ENCODE measurements around the gene GOSR1. TPM values are rescaled to one million over a fixed set of nuclear protein-coding genes. Genes with fewer than 3 reads are reported as not detected.
A peak's percentile ranks its signal among the peaks of the same experiment; 100 is the strongest.
"Not testable (repeated sequence)": the region's sequence is repeated elsewhere in the genome, so short reads cannot be mapped to it uniquely, and the experiment has no call there.

Gene GOSR1
- 10 to 100 TPM; 36.6 to 52.6 (median 51.1) TPM for polyA plus RNA-seq (ENCODE audit: insufficient read depth in 1 of 5, insufficient read length in 5 of 5, low replicate concordance in 1 of 5)
- long read RNA-seq, donor 1, full-length matches to known transcripts = 21 of 21 reads
- long read RNA-seq, donor 1, partial matches to known transcripts = 0 of 21 reads
- long read RNA-seq, donor 1, other reads (novel, unspliced or antisense) = 0 of 21 reads
- long read RNA-seq, donor 2, full-length matches to known transcripts = 11 of 11 reads
- long read RNA-seq, donor 2, partial matches to known transcripts = 0 of 11 reads
- long read RNA-seq, donor 2, other reads (novel, unspliced or antisense) = 0 of 11 reads
- long read RNA-seq, donor 3, full-length matches to known transcripts = 18 of 18 reads
- long read RNA-seq, donor 3, partial matches to known transcripts = 0 of 18 reads
- long read RNA-seq, donor 3, other reads (novel, unspliced or antisense) = 0 of 18 reads
- long read RNA-seq, donor 4, full-length matches to known transcripts = 10 of 10 reads
- long read RNA-seq, donor 4, partial matches to known transcripts = 0 of 10 reads
- long read RNA-seq, donor 4, other reads (novel, unspliced or antisense) = 0 of 10 reads
- long read RNA-seq, donor 5, full-length matches to known transcripts = 25 of 49 reads
- long read RNA-seq, donor 5, partial matches to known transcripts = 24 of 49 reads
- long read RNA-seq, donor 5, other reads (novel, unspliced or antisense) = 0 of 49 reads
- long read RNA-seq, donor 6, full-length matches to known transcripts = 33 of 33 reads
- long read RNA-seq, donor 6, partial matches to known transcripts = 0 of 33 reads
- long read RNA-seq, donor 6, other reads (novel, unspliced or antisense) = 0 of 33 reads
- long read RNA-seq, donor 7, full-length matches to known transcripts = 20 of 20 reads
- long read RNA-seq, donor 7, partial matches to known transcripts = 0 of 20 reads
- long read RNA-seq, donor 7, other reads (novel, unspliced or antisense) = 0 of 20 reads
- long read RNA-seq, donor 8, transcript GOSR1-204 (9 exons, 1,231 nt) = major isoform, 6 of 13 reads
- long read RNA-seq, donor 8, partial matches to known transcripts = 7 of 13 reads
- long read RNA-seq, donor 8, other reads (novel, unspliced or antisense) = 0 of 13 reads

DNA sequence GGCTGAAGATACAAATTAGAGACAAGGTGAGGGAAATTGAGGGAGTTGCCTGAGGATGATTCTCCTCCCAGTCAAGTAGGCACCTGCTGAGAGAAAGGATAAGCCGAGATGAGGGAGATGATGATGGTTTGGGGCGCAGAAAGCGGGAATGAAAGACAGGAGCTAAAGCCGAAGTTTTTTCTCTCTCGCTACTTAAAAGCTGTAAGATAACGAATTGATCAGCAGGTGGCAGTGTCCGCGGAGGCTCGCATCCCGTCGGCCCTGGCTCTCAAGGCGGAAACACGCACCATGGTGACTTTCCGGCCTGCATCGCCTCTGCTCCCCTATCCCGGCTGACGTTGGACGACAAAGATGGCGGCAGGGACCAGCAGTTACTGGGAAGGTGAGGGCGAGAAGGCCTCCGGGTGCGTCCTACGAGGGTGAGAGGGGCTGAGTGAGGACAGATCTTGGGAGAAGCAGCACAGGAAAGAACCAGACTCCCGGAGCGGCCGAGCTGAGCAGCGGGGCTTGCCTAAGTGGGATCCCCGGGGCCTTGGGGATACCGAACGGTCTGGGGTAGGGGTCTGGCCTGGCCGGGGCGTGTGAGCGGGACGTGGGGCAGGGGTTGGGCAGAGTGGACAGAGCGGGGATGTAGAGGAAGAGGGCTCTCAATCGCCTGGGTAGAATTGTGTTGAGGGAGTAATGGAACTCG, at the start of gene GOSR1:
Gene GOSR1, plus strand, starts transcription at position 326 of the 691 bp plus-strand sequence. Its CDS starts 26 bp downstream, at position 352.
- DNase-seq = peak; percentile 90 to 94

DNA sequence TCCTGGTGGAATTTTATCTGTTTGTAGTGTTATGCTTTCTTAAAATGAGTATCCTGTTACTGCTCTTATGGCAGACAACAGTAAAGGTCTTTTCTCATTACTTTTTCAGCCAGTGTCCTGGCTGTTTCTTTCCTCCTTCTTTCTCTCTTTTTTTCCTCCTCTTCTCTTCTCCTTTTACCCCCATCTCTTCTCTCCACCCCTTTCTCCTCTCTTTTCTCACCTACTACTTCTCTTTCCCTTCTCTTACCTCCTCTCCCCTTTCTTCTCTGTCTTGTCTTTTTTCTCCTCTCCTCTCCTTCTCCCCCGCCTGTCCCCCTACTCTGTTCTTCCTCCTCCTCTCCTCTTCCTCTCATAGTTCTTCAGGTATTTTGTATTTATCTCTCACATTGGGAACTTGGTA, 49.6 kb upstream of the GOSR1 start:
- no peak for DNase-seq

DNA sequence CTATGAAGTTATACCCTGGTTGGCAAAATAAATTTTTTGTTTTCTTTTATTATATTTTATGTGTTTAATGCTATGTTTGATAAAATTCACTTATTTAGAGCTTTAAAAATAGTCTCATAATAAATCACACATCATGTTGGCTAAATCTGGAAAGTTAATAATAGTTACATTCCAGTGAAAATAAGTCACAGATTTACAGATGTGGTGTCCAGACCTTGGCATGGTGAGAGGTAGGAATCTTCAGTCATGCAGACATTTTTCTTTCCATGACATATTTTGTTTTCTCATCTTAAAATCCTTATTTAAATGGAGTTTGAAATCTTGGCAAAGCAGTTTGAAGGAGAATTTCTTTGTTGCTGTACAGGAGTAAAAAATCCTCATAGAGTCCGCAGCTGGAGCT, 48.1 kb upstream of the GOSR1 start:
- DNase-seq = no peak

DNA sequence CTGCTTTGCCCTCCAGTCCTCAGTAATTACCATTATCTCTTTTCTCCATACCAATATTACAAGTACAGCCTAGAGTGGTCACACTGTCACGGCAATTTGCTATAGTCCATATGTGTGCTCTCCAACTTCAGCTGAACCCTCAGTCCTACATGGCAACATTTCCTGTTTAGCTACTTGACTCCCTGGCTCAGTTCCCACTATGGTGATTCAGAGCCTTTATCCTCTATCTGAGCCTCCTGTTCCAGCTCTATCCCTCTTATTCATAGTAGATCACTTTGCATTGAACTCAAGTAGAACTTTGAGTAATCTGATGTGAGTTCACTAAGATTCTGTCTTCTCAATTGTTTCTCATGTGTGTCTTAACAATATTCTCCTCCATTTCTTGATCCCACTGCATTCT, 43.7 kb upstream of the GOSR1 start:
- no peak for DNase-seq

DNA sequence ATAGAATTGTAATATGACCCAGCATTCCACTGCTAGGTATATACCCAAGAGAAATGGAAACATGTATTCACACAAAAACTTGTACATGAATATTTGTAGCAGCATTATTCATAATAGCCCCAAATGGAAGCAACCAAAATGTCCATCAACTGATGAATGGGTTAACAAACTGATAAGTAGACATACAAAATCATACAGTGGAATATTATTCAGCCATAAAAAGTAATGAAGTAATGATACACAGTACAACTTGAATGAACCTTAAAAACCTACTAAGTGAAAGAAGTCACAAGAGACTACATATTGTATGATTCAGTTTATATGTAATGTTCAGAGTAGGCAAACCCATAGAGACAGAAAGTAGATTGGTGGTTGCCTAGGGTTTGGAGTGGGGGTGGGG, 40.5 kb upstream of the GOSR1 start:
- DNase-seq = no peak

DNA sequence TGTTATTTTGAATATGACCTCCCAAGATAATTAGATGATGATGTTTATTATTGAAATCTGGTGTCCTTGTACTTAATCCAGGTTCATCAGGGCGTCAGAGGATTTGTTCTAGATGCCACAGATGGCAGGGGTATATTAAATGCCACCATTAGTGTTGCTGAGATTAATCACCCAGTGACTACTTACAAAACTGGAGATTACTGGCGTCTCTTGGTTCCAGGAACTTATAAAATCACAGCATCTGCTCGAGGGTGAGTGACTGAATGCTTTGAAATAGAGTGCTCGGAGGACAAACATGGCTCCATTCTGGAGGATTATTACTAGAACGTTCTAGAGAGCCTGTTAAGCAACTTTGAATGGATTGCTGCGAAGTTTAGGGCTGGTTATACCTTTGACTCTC, 33.5 kb upstream of the GOSR1 start:
- DNase-seq = no peak

DNA sequence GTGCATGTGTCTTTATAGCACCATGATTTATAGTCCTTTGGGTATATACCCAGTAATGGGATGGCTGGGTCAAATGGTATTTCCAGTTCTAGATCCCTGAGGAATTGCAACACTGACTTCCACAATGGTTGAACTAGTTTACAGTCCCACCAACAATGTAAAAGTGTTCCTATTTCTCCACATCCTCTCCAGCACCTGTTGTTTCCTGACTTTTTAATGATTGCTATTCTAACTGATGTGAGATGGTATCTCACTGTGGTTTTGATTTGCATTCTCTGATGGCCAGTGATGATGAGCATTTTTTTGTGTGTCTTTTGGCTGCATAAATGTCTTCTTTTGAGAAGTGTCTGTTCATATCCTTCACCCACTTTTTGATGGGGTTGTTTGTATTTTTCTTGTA, 30.6 kb upstream of the GOSR1 start:
- not testable (repeated sequence) for DNase-seq

DNA sequence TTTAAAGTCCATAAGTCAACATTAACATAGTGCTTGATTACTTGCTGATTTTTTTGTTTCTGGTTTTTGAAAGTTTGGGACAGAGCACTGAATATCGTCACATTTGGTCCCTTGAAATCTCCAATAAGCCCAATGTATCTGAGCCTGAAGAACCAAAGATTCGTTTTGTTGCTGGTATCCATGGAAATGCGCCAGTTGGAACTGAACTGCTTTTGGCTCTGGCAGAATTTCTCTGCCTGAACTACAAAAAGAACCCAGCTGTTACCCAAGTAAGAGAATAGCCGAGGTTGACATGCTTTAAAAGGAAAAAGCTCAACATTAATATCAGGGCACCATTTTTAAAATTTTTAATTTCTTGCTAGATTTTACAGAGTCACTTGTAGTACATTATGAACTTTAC, 27.7 kb upstream of the GOSR1 start:
- peak; percentile 64 to 74 for DNase-seq

DNA sequence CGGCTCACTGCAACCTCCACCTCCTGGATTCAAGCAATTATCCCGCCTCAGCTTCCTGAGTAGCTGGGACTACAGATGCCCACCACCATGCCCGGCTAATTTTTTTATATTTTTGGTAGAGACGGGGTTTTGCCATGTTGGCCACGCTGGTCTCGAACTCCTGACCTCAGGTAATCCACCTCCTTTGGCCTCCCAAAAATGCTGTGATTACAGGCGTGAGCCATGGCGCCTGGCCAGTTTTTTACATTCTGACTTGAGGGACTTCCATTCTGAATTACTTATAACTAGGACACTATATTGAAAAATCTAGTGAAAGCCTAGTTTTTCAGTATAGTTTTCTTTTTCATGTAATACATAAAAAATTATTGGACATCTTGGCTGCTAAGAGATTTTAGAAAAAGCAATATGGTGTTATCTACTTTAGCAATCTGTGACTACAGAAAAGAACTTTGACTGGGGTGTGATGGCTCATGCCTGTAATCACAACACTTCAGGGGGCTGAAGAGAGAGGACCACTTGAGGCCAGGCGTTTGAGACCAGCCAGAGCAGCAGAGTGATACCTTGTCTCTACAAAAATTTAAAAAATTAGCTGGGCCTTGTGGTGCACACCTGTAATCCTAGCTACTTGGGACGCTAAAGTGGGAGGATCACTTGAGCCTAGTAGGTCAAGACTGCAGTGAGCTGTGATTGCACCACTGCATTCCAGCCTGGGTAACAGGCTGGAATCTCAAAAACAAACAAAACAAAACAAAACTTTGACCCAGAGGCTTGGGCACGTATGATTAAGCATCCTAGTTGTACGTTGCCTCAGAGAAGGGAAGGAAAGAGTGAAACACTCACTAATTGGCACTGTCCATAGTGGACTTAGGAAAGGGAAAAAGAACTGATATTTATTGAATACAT, 26.8 kb upstream of the GOSR1 start:
- DNase-seq = no peak

DNA sequence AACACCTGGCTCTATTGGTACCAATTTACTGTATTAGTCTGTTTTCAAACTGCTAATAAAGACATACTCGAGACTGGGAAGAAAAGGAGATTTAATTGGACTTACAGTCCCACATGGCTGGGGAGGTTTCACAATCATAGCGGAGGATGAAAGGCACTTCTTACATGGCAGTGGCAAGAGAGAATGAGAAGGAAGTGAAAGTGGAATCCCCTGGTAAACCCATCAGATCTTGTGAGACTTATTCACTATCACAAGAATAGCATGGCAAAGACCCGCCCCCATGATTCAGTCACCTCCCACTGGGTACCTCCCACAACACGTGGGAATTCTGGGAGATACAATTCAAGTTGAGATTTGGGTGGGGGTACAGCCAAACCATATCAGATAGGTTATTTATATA, 22.6 kb upstream of the GOSR1 start:
- no peak for DNase-seq

DNA sequence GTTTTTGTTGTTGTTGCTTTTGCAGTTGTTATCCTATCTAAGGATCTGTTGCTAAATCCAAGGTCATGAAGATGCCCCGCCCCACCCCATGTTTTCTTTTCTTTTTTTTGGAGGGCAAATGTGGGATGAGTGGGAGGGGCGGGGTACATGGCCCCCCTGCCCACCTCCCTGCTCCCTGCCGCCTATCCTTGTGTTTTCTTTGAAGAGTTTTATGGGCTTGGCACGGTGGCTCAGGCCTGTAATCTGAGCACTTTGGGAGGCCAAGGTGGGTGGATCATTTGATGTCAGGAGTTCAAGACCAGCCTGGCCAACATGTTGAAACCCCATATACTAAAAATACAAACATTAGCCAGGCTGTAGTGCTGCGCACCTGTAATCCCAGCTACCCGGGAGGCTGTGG, 18.8 kb upstream of the GOSR1 start:
- DNase-seq = no peak

DNA sequence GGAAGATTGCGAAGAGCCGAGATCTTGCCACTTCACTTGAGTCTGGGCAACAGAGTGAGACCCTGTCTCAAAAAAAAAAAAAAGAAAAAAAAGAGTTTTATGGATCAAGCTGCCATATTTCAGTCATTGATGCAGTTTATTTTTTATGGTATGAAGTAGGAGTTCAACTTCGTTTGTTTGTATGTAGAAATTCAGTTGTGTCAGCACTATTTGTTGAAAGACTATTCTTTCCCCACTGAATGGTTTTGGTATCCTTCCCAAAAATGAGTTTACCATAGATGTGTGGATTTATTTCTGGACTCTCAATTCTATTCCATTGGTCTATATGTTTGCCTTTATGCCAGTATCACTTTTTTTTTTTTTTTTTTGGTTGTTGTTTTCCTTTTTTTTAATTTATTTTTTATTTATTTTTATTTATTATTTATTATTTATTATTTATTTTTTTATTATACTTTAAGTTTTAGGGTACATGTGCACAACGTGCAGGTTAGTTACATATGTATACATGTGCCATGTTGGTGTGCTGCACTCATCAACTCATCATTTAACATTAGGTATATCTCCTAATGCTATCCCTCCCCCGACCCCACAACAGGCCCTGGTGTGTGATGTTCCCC, 18.3 kb upstream of the GOSR1 start:
- not testable (repeated sequence) for DNase-seq

DNA sequence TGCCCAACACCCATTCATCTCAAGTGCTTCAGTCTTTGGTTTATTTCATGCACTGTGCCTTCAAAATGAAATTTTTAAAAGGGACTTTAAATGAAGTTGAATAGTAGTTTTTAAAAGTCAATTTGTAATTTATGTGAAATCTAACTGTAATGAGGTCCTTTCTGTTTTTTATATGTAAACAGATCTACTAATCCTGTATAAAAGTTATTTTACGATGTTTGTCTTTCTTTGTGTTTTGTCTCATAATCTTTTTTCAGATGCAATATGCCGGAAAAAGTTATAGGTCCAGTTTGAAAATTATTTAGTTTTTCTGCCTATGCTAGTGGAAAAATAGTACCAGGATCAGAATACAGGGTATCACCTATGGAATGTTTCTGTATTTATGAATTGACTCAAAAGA, 8.7 kb upstream of the GOSR1 start:
- DNase-seq = no peak

DNA sequence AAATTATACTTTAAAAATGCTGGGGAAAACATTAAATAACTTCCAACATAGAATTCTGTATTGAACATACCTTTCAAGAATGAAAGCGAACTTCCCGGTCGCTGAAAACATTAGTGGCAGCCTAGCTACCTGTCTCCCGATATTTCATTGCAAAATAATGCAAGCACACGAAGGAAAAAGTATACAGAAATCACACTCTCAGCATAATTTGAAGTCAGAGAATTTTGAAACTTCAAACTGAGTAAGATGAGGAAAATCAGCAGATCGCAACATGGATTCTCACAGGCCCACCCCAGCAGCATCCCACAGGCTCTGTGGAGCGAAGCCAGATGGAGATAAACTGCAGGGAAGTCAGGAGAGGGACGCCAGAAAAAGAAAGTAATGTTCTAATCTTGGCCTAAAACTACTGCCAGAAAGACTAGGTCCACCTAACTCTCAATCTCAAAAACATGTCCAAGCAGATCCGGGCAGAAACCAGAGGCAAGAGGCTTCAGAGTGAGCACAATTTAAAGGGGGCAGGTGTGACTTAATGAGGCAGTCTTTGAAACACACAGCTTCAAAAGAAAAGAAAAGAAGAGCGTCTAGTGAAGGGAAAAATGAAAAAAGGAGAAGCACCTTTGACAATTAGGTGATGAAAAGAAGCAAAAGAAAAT, 4.8 kb upstream of the GOSR1 start:
- no peak for DNase-seq

DNA sequence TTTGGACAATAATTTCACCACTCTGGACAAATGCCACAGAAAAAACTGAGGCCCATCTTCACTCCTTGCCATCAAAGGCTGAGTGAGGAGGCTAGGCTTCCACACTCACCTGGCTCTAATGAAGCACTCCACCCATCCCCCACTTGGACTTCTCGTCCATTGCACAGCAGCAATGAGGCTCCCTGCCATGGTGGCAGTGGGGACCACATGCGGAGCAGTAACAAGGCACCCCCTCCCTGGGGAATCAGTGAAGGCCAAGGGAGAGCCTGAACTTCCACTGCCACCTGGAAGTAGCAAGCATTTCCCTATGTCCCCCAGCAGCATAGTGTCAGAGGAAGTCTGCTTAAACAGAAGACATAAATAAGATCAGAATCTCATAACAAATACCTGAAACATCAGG, 2.0 kb upstream of the GOSR1 start:
- no peak for DNase-seq

DNA sequence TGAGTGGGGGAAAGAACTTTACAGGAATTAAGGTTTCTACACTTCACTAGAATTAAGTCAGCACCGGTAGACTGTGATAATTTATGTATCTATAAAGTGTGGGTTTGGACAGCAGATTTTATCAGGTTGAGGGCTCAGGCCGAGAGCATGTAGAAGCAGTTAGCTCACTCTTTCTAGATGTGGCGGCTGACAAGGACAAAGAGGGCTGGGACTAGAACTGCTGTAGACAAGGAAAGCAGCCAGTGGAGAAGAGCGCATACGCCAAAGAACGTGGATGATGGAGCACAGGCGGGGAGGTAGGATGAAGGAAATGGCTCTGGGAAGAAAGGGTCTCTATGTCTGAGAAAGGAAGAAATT, 504 bp upstream of the GOSR1 start:
- DNase-seq = no peak

DNA sequence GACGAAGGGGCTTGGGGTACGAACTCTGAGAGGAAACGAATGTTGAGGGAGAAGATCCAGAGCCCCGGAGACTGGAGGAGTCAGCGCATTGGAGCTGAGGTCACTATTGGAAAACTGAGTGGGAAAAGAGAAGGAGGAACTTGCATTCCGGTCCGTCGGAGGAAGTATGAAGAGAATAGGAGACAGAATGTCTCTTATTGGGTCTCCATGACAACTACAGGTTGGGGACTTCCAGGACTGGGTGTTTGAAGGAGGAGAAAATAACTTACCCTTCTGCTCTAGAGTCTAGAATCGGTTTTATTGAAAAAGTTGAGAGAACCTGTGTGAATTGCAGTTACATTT, 537 bp downstream of the GOSR1 start:
- no peak for DNase-seq

DNA sequence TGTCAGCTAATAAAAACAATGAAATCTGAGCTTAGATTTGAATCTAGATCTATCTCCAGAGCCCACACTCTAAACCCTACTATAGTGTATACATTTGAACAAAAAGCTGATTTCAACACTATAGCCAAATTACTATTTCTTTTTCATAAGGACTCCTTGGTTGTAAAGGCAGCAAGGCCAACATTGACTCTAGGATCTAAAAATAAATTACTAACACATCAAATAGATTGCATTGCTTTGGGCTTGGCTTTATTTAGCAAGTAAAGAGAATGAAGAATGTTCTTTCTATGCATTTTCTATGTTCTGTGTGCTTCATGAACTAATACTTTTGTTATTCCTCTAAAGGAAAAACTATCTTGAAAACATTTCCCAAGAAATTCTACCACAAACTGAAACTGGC, 5.3 kb downstream of the GOSR1 start:
- no peak for DNase-seq

DNA sequence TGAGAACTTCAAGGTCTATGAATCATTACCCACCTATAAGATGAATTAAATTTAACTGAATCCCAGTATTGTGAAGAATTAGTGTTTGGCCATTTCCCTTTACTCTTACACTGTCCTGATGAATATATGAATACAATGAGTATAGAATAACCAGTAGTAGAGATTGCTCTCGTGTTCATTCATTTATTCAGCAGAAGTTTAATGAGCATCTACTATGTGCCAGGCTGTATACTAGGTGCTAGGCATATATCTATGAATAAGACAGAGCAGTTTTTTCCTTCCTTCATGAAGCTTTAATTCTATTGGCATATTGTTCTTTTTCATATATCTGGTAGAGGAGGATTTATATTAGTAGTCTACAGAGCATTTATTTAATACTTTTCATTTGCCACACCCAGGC, 6.0 kb downstream of the GOSR1 start:
- no peak for DNase-seq

DNA sequence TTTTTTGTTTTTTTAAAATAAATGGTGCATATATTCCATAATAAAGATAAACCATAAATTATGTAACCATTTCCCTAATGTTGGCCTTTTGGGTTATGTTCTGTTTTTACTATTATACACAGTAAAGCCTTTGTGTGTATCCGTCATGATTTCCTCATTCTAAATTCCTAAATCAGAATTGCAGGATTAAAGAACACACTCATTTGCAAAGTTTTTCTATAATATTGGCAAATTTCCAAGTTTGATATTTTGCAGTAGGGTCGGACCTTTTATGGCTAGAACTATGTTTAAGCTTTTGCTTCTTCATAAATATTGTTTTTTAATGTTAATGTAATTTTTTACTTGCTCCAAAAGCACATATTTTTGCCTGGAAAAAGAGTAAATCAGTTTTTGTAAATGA, 16.6 kb downstream of the GOSR1 start:
- DNase-seq = no peak
